Mucosa of rectum (tissue), 2 donors: ENCODE measurements around the gene CAPZA2.

Experiments
- H3K27ac ChIP-seq, 2 donors: one replicate each; pipeline ENCODE4 v1.7.0; 2013; ENCODE audit warnings: inconsistent platforms in 2 of 2, low read depth in 2 of 2, low read length in 2 of 2
- H3K27me3 ChIP-seq, 2 donors: one replicate each; pipeline ENCODE4 v1.7.0; 2013; ENCODE audit warnings: low read length in 2 of 2; ENCODE audit not compliant: control insufficient read depth in 2 of 2, insufficient read depth in 2 of 2
- H3K36me3 ChIP-seq, 2 donors: one replicate each; pipeline ENCODE4 v1.7.0; 2013; ENCODE audit warnings: low read length in 2 of 2; ENCODE audit not compliant: control insufficient read depth in 2 of 2, insufficient read depth in 2 of 2
- H3K4me1 ChIP-seq, 2 donors: one replicate each; pipeline ENCODE4 v1.7.0; 2013; ENCODE audit warnings: low read length in 2 of 2, mild to moderate bottlenecking in 1 of 2; ENCODE audit not compliant: control insufficient read depth in 2 of 2, insufficient read depth in 2 of 2
- H3K4me3 ChIP-seq, 2 donors: one replicate each; pipeline ENCODE4 v1.7.0; 2013; ENCODE audit warnings: low read length in 2 of 2
- H3K9ac ChIP-seq, 2 donors: one replicate each; pipeline ENCODE4 v1.7.0; 2013; ENCODE audit warnings: low read length in 2 of 2, low read depth in 1 of 2, mild to moderate bottlenecking in 1 of 2
- H3K9me3 ChIP-seq, 2 donors: one replicate each; pipeline ENCODE4 v1.7.0; 2013; ENCODE audit warnings: low read length in 2 of 2; ENCODE audit not compliant: control insufficient read depth in 2 of 2
- donor health status: healthy.
- donor health status: Normal muscosa, but diverticular disease.

The CAPZA2 gene

GRCh38 chr7:116906391-116906790 is 44.0 kb downstream of the CAPZA2 start:
- Histone ChIP-seq H3K27me3 (no peaks in the 10 kb centered on the region), H3K9ac (no peak overlapping the region), H3K36me3 (peaks cover 22 to 27% of the 10 kb centered on the region in 2 donors), H3K27ac (no peak overlapping the region), H3K4me3 (no peak overlapping the region), H3K4me1 (no peaks in the 10 kb centered on the region), H3K9me3 (no peaks in the 10 kb centered on the region)

- H3K4me3 ChIP-seq = no peak overlapping the region
- H3K9ac ChIP-seq = no peak overlapping the region
- H3K27ac ChIP-seq = no peak overlapping the region
- no peaks in the 10 kb centered on the region for H3K27me3 ChIP-seq
- no peaks in the 10 kb centered on the region for H3K9me3 ChIP-seq
- no peaks in the 10 kb centered on the region for H3K4me1 ChIP-seq
- peaks cover 34 to 38% of the 10 kb centered on the region in 2 donors for H3K36me3 ChIP-seq
Observed at GRCh38 chr7:116910383-116910782, 48.0 kb downstream of the CAPZA2 start.

GRCh38 chr7:116911801-116912200 is 49.4 kb downstream of the CAPZA2 start:
- Histone ChIP-seq H3K27ac (no peak overlapping the region), H3K4me3 (no peak overlapping the region), H3K9ac (no peak overlapping the region), H3K27me3 (no peaks in the 10 kb centered on the region), H3K9me3 (no peaks in the 10 kb centered on the region), H3K36me3 (peaks cover 40 to 41% of the 10 kb centered on the region in 2 donors), H3K4me1 (no peaks in the 10 kb centered on the region)

- H3K27me3 ChIP-seq = no peaks in the 10 kb centered on the region
- H3K9me3 ChIP-seq = no peaks in the 10 kb centered on the region
- no peak overlapping the region for H3K4me3 ChIP-seq
- H3K27ac ChIP-seq = no peak overlapping the region
- no peak overlapping the region for H3K9ac ChIP-seq
- H3K36me3 ChIP-seq = peaks cover 40 to 41% of the 10 kb centered on the region in 2 donors
- no peaks in the 10 kb centered on the region for H3K4me1 ChIP-seq
Observed at GRCh38 chr7:116912269-116912909, 50.0 kb downstream of the CAPZA2 start.

- no peak overlapping the region for H3K27ac ChIP-seq
- H3K9ac ChIP-seq = no peak overlapping the region
- H3K4me3 ChIP-seq = no peak overlapping the region
- peaks cover 21 to 34% of the 10 kb centered on the region in 2 donors for H3K36me3 ChIP-seq
- no peaks in the 10 kb centered on the region for H3K4me1 ChIP-seq
- H3K9me3 ChIP-seq = no peaks in the 10 kb centered on the region
- H3K27me3 ChIP-seq = no peaks in the 10 kb centered on the region
Observed at GRCh38 chr7:116918704-116919103, 56.3 kb downstream of the CAPZA2 start.

GRCh38 chr7:116920359-116920758 is 58.0 kb downstream of the CAPZA2 start:
- Histone ChIP-seq H3K4me1 (no peaks in the 10 kb centered on the region), H3K9ac (no peak overlapping the region), H3K4me3 (no peak overlapping the region), H3K9me3 (no peaks in the 10 kb centered on the region), H3K36me3 (peaks cover 16 to 25% of the 10 kb centered on the region in 2 donors), H3K27ac (no peak overlapping the region), H3K27me3 (no peaks in the 10 kb centered on the region)

- Histone ChIP-seq H3K9ac (no peak overlapping the region), H3K36me3 (peaks cover 6 to 10% of the 10 kb centered on the region in 2 donors), H3K4me1 (no peaks in the 10 kb centered on the region), H3K27ac (no peak overlapping the region), H3K4me3 (no peak overlapping the region), H3K27me3 (no peaks in the 10 kb centered on the region), H3K9me3 (no peaks in the 10 kb centered on the region)
Observed at GRCh38 chr7:116922545-116922944, 60.2 kb downstream of the CAPZA2 start.

GRCh38 chr7:116924741-116925140 is 62.4 kb downstream of the CAPZA2 start:
- H3K9me3 ChIP-seq = no peaks in the 10 kb centered on the region
- no peaks in the 10 kb centered on the region for H3K36me3 ChIP-seq
- no peak overlapping the region for H3K27ac ChIP-seq
- no peak overlapping the region for H3K9ac ChIP-seq
- no peaks in the 10 kb centered on the region for H3K27me3 ChIP-seq
- no peaks in the 10 kb centered on the region for H3K4me1 ChIP-seq
- H3K4me3 ChIP-seq = no peak overlapping the region

- H3K4me3 ChIP-seq = no peak overlapping the region
- no peak overlapping the region for H3K27ac ChIP-seq
- no peaks in the 10 kb centered on the region for H3K36me3 ChIP-seq
- H3K9ac ChIP-seq = no peak overlapping the region
- H3K9me3 ChIP-seq = no peaks in the 10 kb centered on the region
- H3K4me1 ChIP-seq = peaks cover 0 to 4% of the 10 kb centered on the region in 2 donors
- H3K27me3 ChIP-seq = no peaks in the 10 kb centered on the region
Observed at GRCh38 chr7:116929021-116929420, 66.6 kb downstream of the CAPZA2 start.

- Histone ChIP-seq H3K36me3 (no peaks in the 10 kb centered on the region), H3K4me3 (no peak overlapping the region), H3K9ac (no peak overlapping the region), H3K27me3 (no peaks in the 10 kb centered on the region), H3K9me3 (no peaks in the 10 kb centered on the region), H3K4me1 (peaks cover 0 to 4% of the 10 kb centered on the region in 2 donors), H3K27ac (no peak overlapping the region)
Observed at GRCh38 chr7:116929914-116930913, 67.8 kb downstream of the CAPZA2 start.
